CD4-positive, alpha-beta memory T cell (primary cell): Measurements from ENCODE around the gene DEDD2. TPM values are rescaled to one million over a fixed set of nuclear protein-coding genes. Genes with fewer than 3 reads are reported as not detected.

Source experiments
- CTCF ChIA-PET: fragments of 350-600 bp; sonication (Branson Sonifier 250); formaldehyde crosslinking; loops from one replicate; lab custom pipeline; 2021; ENCODE audit warnings: inconsistent platforms; ENCODE audit not compliant: partially characterized antibody; lab: Charles Lee
- POLR2A ChIA-PET: fragments of 350-600 bp; sonication (Branson Sonifier 250); formaldehyde crosslinking; loops from one replicate; lab custom pipeline; 2021; ENCODE audit not compliant: partially characterized antibody; lab: Charles Lee
- DNase-seq, 5 donors: peaks; one replicate each; pipeline versions ENCODE4 v3.0.0 to v3.0.0-alpha.2; 2020 to 2022; ENCODE audit warnings: mixed read lengths in 1 of 5
- H3K27ac ChIP-seq: one replicate; pipeline ENCODE4 v1.7.0; 2013; ENCODE audit warnings: low read depth, low read length
- H3K27me3 ChIP-seq: 2 replicates; pipeline ENCODE4 v1.7.0; 2013; ENCODE audit warnings: mild to moderate bottlenecking, low read length, moderate library complexity; ENCODE audit not compliant: insufficient read depth
- H3K36me3 ChIP-seq: 2 replicates; pipeline ENCODE4 v1.7.0; 2013; ENCODE audit warnings: mild to moderate bottlenecking, low read length, moderate library complexity; ENCODE audit not compliant: insufficient read depth
- H3K4me1 ChIP-seq: 2 replicates; pipeline ENCODE4 v1.7.0; 2013; ENCODE audit warnings: mild to moderate bottlenecking, low read length, moderate library complexity; ENCODE audit not compliant: insufficient read depth
- H3K4me3 ChIP-seq, 2 donors: one replicate each; pipeline ENCODE4 v1.7.0; 2013; ENCODE audit warnings: low read length in 2 of 2, mild to moderate bottlenecking in 1 of 2
- H3K9me3 ChIP-seq, 2 donors: one replicate each; pipeline ENCODE4 v1.7.0; 2013; ENCODE audit warnings: low read length in 2 of 2, control low read depth in 1 of 2; ENCODE audit not compliant: control insufficient read depth in 1 of 2
- H3K27ac Mint-ChIP-seq, 7 donors: one replicate each; pipeline ENCODE4 v1.8.0; 2020 to 2021; ENCODE audit warnings: mixed read lengths in 7 of 7, mild to moderate bottlenecking in 6 of 7, inconsistent platforms in 3 of 7, moderate library complexity in 3 of 7
- H3K27me3 Mint-ChIP-seq, 2 donors: one replicate each; pipeline ENCODE4 v1.8.0; 2020 to 2021; ENCODE audit warnings: mixed read lengths in 2 of 2
- H3K36me3 Mint-ChIP-seq, 2 donors: one replicate each; pipeline ENCODE4 v1.8.0; 2020 to 2021; ENCODE audit warnings: mixed read lengths in 2 of 2, inconsistent platforms in 1 of 2, mild to moderate bottlenecking in 1 of 2
- H3K4me1 Mint-ChIP-seq, 4 donors: one replicate each; pipeline ENCODE4 v1.8.0; 2020 to 2021; ENCODE audit warnings: mixed read lengths in 4 of 4, mild to moderate bottlenecking in 1 of 4
- H3K4me3 Mint-ChIP-seq, 8 donors: one replicate each; pipeline ENCODE4 v1.8.0; 2020 to 2021; ENCODE audit warnings: mixed read lengths in 8 of 8, mild to moderate bottlenecking in 7 of 8, moderate library complexity in 6 of 8, inconsistent platforms in 3 of 8
- H3K9me3 Mint-ChIP-seq, 8 donors: one replicate each; pipeline ENCODE4 v1.8.0; 2020 to 2021; ENCODE audit warnings: mixed read lengths in 8 of 8, mild to moderate bottlenecking in 5 of 8, inconsistent platforms in 3 of 8, moderate library complexity in 1 of 8
- intact Hi-C: fragments of 100-400 bp; cut with micrococcal nuclease; formaldehyde crosslinking; loops from one replicate; pipeline ENCODE4 v1.15.1; 2023
- polyA plus RNA-seq, 2 donors: library from polyadenylated mRNA; unstranded; fragments of 300-500 nt; fragmentation: Illumina TruSeq; gene quantifications; one replicate each; pipeline ENCODE4 v1.2.3, GENCODE V29; 2021
- total RNA-seq, 2 experiments: library from RNA; stranded (reverse); gene quantifications; one replicate each; pipeline ENCODE4 v1.2.3, GENCODE V29; 2021

Gene DEDD2
- total and polyA plus RNA-seq, 4 experiments from 2014 or later = 68.4 to 162 (median 106) TPM

GRCh38 chr19:42196011-42197001 is 21.2 kb downstream of the DEDD2 start:
- H3K4me3 ChIP-seq = no peak overlapping the region

GRCh38 chr19:42193706-42194105 is 23.8 kb downstream of the DEDD2 start:
- peaks cover 21 to 23% of the 10 kb centered on the region in 2 donors for H3K36me3 Mint-ChIP-seq
- Histone ChIP-seq H3K27me3 (no peaks in the 10 kb centered on the region), H3K36me3 (peaks cover 12% of the 10 kb centered on the region), H3K4me1 (peaks cover 64% of the 10 kb centered on the region), H3K27ac (no peak overlapping the region), H3K9me3 (peaks cover 0 to 4% of the 10 kb centered on the region in 2 donors), H3K4me3 (no peak overlapping the region)
- H3K27me3 Mint-ChIP-seq = no peaks in the 10 kb centered on the region
- ChIA-PET POLR2A (interaction anchor here (0.7 kb wide), 1 partner anchor 11 kb away, joined by 3 read pairs; no protein-coding TSS in a partner anchor), CTCF (no interaction called here)
- H3K4me1 Mint-ChIP-seq = peaks cover 45 to 87% (median 68%) of the 10 kb centered on the region in 4 donors
- peaks cover 0 to 3% (median 0%) of the 10 kb centered on the region in 8 donors for H3K9me3 Mint-ChIP-seq
- no peak for DNase-seq
- peak overlapping the region in 1 of 8 donors; percentile 32 for H3K4me3 Mint-ChIP-seq
- H3K27ac Mint-ChIP-seq = peak overlapping the region in 3 of 7 donors; percentile 57 to 75 (median 72)
- intact Hi-C loops = no loop called here

More at GRCh38 chr19:42196011-42197001, 21.2 kb downstream of the DEDD2 start:
- POLR2A ChIA-PET = interaction anchor here (0.6 to 7.6 kb wide), 2 partner anchors 22 to 87 kb away, joined by 3 to 149 read pairs; partner anchors contain the start of genes DEDD2 and ZNF526
- H3K27ac ChIP-seq = no peak overlapping the region
- peaks cover 13% of the 10 kb centered on the region for H3K36me3 ChIP-seq
- CTCF ChIA-PET = interaction anchor here (0.6 kb wide), 1 partner anchor 11 kb away, joined by 3 read pairs; no protein-coding TSS in a partner anchor
- DNase-seq = no peak
- H3K27me3 ChIP-seq = no peaks in the 10 kb centered on the region
- no peaks in the 10 kb centered on the region for H3K27me3 Mint-ChIP-seq
- H3K27ac Mint-ChIP-seq = peak overlapping the region in 4 of 7 donors; percentile 36 to 80 (median 52)
- H3K36me3 Mint-ChIP-seq = peaks cover 29 to 38% of the 10 kb centered on the region in 2 donors
- peaks cover 76% of the 10 kb centered on the region for H3K4me1 ChIP-seq
- intact Hi-C loops = loop anchor here (5.0 kb wide), 2 partner anchors 86 to 106 kb away; partner anchors contain the start of genes PAFAH1B3 and PRR19
- H3K9me3 Mint-ChIP-seq = peaks cover 0 to 3% (median 0%) of the 10 kb centered on the region in 8 donors
- H3K4me3 Mint-ChIP-seq = peak overlapping the region in 5 of 8 donors; percentile 5 to 79 (median 55)
- peaks cover 0 to 4% of the 10 kb centered on the region in 2 donors for H3K9me3 ChIP-seq
- peaks cover 55 to 89% (median 71%) of the 10 kb centered on the region in 4 donors for H3K4me1 Mint-ChIP-seq

GRCh38 chr19:42193294-42193693 is 24.2 kb downstream of the DEDD2 start:
- CTCF ChIA-PET = no interaction called here
- intact Hi-C loops = no loop called here

GRCh38 chr19:42191855-42192254 is 25.6 kb downstream of the DEDD2 start:
- peak overlapping the region in 6 of 7 donors; percentile 1 to 83 (median 58) for H3K27ac Mint-ChIP-seq

More at GRCh38 chr19:42193294-42193693, 24.2 kb downstream of the DEDD2 start:
- no peak overlapping the region for H3K27ac ChIP-seq
- H3K9me3 ChIP-seq = peaks cover 0 to 4% of the 10 kb centered on the region in 2 donors
- Mint-ChIP-seq H3K4me3 (peak overlapping the region in 2 of 8 donors; percentile 6 to 33), H3K9me3 (peaks cover 0 to 3% (median 0%) of the 10 kb centered on the region in 8 donors), H3K27ac (peak overlapping the region in 1 of 7 donors; percentile 72), H3K27me3 (no peaks in the 10 kb centered on the region), H3K36me3 (peaks cover 19 to 20% of the 10 kb centered on the region in 2 donors), H3K4me1 (peaks cover 44 to 84% (median 66%) of the 10 kb centered on the region in 4 donors)
- DNase-seq = no peak
- no peak overlapping the region for H3K4me3 ChIP-seq
- H3K36me3 ChIP-seq = peaks cover 10% of the 10 kb centered on the region
- POLR2A ChIA-PET = interaction anchor here (0.7 kb wide), 1 partner anchor 11 kb away, joined by 3 read pairs; no protein-coding TSS in a partner anchor
- no peaks in the 10 kb centered on the region for H3K27me3 ChIP-seq
- peaks cover 63% of the 10 kb centered on the region for H3K4me1 ChIP-seq

GRCh38 chr19:42191330-42191729 is 26.1 kb downstream of the DEDD2 start:
- Histone ChIP-seq H3K36me3 (no peaks in the 10 kb centered on the region), H3K4me3 (no peak overlapping the region), H3K27me3 (no peaks in the 10 kb centered on the region), H3K9me3 (peaks cover 0 to 4% of the 10 kb centered on the region in 2 donors), H3K4me1 (peaks cover 48% of the 10 kb centered on the region), H3K27ac (no peak overlapping the region)
- ChIA-PET CTCF (interaction anchor here (0.8 to 1.3 kb wide), 4 partner anchors 8 to 105 kb away, joined by 3 to 4 read pairs (median 3); no protein-coding TSS in a partner anchor), POLR2A (interaction anchor here (0.9 to 1.6 kb wide), 4 partner anchors 8 to 25 kb away, joined by 3 to 6 read pairs (median 4); no protein-coding TSS in a partner anchor)
- peak overlapping the region in 6 of 7 donors; percentile 50 to 83 (median 64) for H3K27ac Mint-ChIP-seq
- H3K4me3 Mint-ChIP-seq = peak overlapping the region in 4 of 8 donors; percentile 7 to 87 (median 30)
- peaks cover 0 to 3% (median 0%) of the 10 kb centered on the region in 8 donors for H3K9me3 Mint-ChIP-seq
- DNase-seq = no peak
- peaks cover 9 to 11% of the 10 kb centered on the region in 2 donors for H3K36me3 Mint-ChIP-seq
- H3K4me1 Mint-ChIP-seq = peaks cover 40 to 80% (median 59%) of the 10 kb centered on the region in 4 donors
- intact Hi-C loops = no loop called here
- no peaks in the 10 kb centered on the region for H3K27me3 Mint-ChIP-seq

More at GRCh38 chr19:42191855-42192254, 25.6 kb downstream of the DEDD2 start:
- Histone ChIP-seq H3K9me3 (peaks cover 0 to 4% of the 10 kb centered on the region in 2 donors), H3K27me3 (no peaks in the 10 kb centered on the region), H3K4me3 (no peak overlapping the region), H3K27ac (no peak overlapping the region), H3K4me1 (peaks cover 48% of the 10 kb centered on the region), H3K36me3 (peaks cover 2% of the 10 kb centered on the region)
- no peak for DNase-seq
- H3K4me1 Mint-ChIP-seq = peaks cover 40 to 80% (median 58%) of the 10 kb centered on the region in 4 donors
- ChIA-PET POLR2A (interaction anchor here (1.2 to 1.6 kb wide), 3 partner anchors 8 to 25 kb away, joined by 4 to 6 read pairs (median 5); no protein-coding TSS in a partner anchor), CTCF (interaction anchor here (1.1 kb wide), 1 partner anchor 104 kb away, joined by 4 read pairs; no protein-coding TSS in a partner anchor)
- peaks cover 0 to 3% (median 0%) of the 10 kb centered on the region in 8 donors for H3K9me3 Mint-ChIP-seq
- intact Hi-C loops = no loop called here
- peak overlapping the region in 4 of 8 donors; percentile 5 to 87 (median 56) for H3K4me3 Mint-ChIP-seq
- H3K27me3 Mint-ChIP-seq = no peaks in the 10 kb centered on the region
- H3K36me3 Mint-ChIP-seq = peaks cover 12 to 13% of the 10 kb centered on the region in 2 donors

- no peak overlapping the region for H3K4me3 ChIP-seq
- CTCF ChIA-PET = interaction anchor here (0.7 to 2.7 kb wide), 6 partner anchors 10 to 79 kb away, joined by 3 to 11 read pairs (median 3); partner anchors contain the start of gene POU2F2
- DNase-seq = no peak
- no peaks in the 10 kb centered on the region for H3K36me3 ChIP-seq
- no peaks in the 10 kb centered on the region for H3K27me3 Mint-ChIP-seq
- peaks cover 53 to 88% (median 70%) of the 10 kb centered on the region in 4 donors for H3K4me1 Mint-ChIP-seq
- H3K36me3 Mint-ChIP-seq = peaks cover 6 to 9% of the 10 kb centered on the region in 2 donors
- H3K27ac ChIP-seq = no peak overlapping the region
- H3K4me1 ChIP-seq = peaks cover 59% of the 10 kb centered on the region
- peaks cover 0 to 4% of the 10 kb centered on the region in 2 donors for H3K9me3 ChIP-seq
- peak overlapping the region in 1 of 8 donors; percentile 5 for H3K4me3 Mint-ChIP-seq
- H3K9me3 Mint-ChIP-seq = peaks cover 0 to 3% (median 0%) of the 10 kb centered on the region in 8 donors
- no peaks in the 10 kb centered on the region for H3K27me3 ChIP-seq
- H3K27ac Mint-ChIP-seq = peak overlapping the region in 3 of 7 donors; percentile 9 to 54 (median 32)
- intact Hi-C loops = no loop called here
- POLR2A ChIA-PET = interaction anchor here (6.0 kb wide), 1 partner anchor 11 kb away, joined by 63 read pairs; no protein-coding TSS in a partner anchor
These were observed 28.3 kb downstream of the DEDD2 start for GRCh38 chr19:42189133-42189532.
